Hematopoietic multipotent progenitor cell (in vitro differentiated cells): ENCODE measurements around the gene NUP214. TPM values are rescaled to one million over a fixed set of nuclear protein-coding genes. Genes with fewer than 3 reads are reported as not detected.

Source experiments
- small RNA-seq: library from RNA; depleted of rRNA; stranded (forward); fragments of <200 nt; gene quantifications from one replicate; pipeline ENCODE3, GENCODE V24; 2012
- total RNA-seq: library from RNA; depleted of rRNA; stranded (reverse); fragments of >200 nt; gene quantifications from one replicate; pipeline ENCODE4 v1.2.3, GENCODE V29; 2012

Gene NUP214
- total RNA-seq, 1 donor: 36.4 TPM

Small RNA genes within 50 kb of the gene (small RNA-seq; reads per million reads assigned to genes)
- gene RNU6-881P: not detected

Other genes with a start within 250 kb of the NUP214 start
- gene QRFP, start 228.8 kb upstream of the NUP214 start, total RNA-seq: under 0.01 TPM
- not detected for gene FIBCD1, start 186.3 kb upstream of the NUP214 start, total RNA-seq
- under 0.01 TPM for gene LAMC3, start 116.4 kb upstream of the NUP214 start, total RNA-seq
- gene AIF1L, start 29.1 kb upstream of the NUP214 start, total RNA-seq: 4.8 TPM
- gene FAM78A, start 150.9 kb downstream of the NUP214 start, total RNA-seq: 70.3 TPM
- gene PLPP7, start 164.1 kb downstream of the NUP214 start, total RNA-seq: 5.9 TPM